ENCODE data around the gene KIF25. TPM values are rescaled to one million over a fixed set of nuclear protein-coding genes. Genes with fewer than 3 reads are reported as not detected.
"Not testable (repeated sequence)": the region's sequence is repeated elsewhere in the genome, so short reads cannot be mapped to it uniquely, and the experiment has no call there.

Gene KIF25
- total RNA-seq, 1 experiment from 2014 or later = not detected

DNA sequence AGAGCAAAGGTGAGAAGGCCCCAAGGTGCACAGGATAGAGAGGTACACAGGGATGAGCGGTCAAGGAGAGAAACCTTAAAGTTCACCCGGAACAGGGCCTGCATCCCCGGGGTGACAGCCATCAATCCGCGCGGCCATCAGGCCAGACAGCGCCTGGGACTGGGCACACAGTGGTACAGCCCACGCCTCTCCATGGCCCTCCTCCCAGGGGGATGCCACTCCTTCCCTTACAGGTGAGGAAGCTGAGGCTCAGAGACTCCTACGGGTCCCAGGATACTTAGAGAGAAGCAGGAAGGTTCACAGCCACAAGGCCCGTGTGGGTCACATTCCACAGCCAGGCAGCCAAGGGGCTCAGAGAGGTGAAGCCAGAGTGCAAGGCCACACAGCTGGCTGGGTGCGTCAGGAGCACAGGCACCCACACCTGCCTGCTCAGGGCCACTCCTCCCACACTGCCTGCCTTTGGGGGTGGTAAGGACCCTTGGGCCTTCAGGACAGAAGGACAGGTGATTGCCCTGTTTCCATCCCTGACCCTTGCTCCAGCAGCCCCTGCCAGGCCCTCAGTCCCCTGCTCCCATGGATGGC is 66.8 kb downstream of the KIF25 start:
- no peaks in the 10 kb centered on the region for H3K36me3 ChIP-seq
- no peaks in the 10 kb centered on the region for H3K9me3 ChIP-seq (replicated peaks)
- no peak overlapping the region for H3K27ac ChIP-seq
- peaks cover 2% of the 10 kb centered on the region; the same call in 1 of the 2 replicates for H3K27me3 ChIP-seq (replicated peaks)
- DNase-seq (ENCODE audit: low read depth in 1 of 2, low spot score in 2 of 2) = no peak
- no peaks in the 10 kb centered on the region for H3K4me1 ChIP-seq (replicated peaks)
- H3K4me3 ChIP-seq = no peak overlapping the region

GRCh38 chr6:168067081-168067759 is 69.7 kb downstream of the KIF25 start:
- Histone ChIP-seq H3K27ac (no peak overlapping the region), H3K27me3 (replicated peaks) (peaks cover 2% of the 10 kb centered on the region), H3K4me1 (replicated peaks) (no peaks in the 10 kb centered on the region), H3K36me3 (no peaks in the 10 kb centered on the region), H3K9me3 (replicated peaks) (no peaks in the 10 kb centered on the region), H3K4me3 (no peak overlapping the region)
- DNase-seq (ENCODE audit: low read depth in 1 of 2, low spot score in 2 of 2) = no peak

DNA sequence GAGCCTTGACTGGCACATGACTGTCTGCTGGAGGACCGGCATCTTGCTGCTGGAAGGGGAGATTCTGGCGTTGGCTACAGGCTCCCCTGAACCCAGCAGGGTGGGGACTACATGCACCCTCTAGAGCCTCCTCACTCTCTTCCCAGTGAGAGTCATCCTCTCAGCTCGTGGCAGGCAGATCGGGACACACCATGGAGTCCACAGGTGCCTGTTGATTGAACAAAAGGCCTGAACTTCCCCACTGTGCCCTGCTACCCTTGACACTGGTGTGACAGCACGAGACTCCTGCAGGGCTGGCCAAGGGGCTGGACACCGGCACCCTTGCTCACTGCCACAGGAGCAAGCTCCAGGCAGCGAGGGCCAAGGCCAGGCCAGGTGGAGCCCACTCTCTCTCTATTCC is 73.3 kb downstream of the KIF25 start:
- H3K9me3 ChIP-seq (replicated peaks) = no peaks in the 10 kb centered on the region

DNA sequence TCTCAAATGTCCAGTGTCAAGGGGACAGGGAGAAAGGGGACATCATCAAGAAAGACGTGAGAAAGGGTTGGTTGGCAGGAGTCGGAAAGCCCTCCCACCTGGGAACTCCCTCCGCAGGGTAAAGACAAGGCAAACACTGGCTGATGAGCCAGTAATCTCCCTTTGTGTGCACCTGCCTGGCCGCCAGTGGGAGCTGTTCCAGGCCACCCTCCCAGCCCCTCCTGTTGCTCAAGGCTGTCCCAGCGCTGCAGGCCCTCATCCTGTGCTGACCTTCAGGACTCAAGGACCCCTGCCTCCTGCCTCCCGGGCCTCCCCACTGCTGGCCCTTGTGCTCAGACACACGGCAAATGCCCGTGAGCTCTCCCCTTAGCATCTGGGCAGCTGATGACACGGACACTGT is 74.1 kb downstream of the KIF25 start:
- Histone ChIP-seq H3K36me3 (no peaks in the 10 kb centered on the region), H3K4me1 (replicated peaks) (no peaks in the 10 kb centered on the region), H3K4me3 (no peak overlapping the region), H3K27ac (no peak overlapping the region), H3K9me3 (replicated peaks) (no peaks in the 10 kb centered on the region), H3K27me3 (replicated peaks) (peaks cover 2% of the 10 kb centered on the region)
- DNase-seq (ENCODE audit: low read depth in 1 of 2, low spot score in 2 of 2) = no peak

More for the DNA sequence above, 73.3 kb downstream of the KIF25 start:
- peaks cover 2% of the 10 kb centered on the region for H3K27me3 ChIP-seq (replicated peaks)
- H3K4me1 ChIP-seq (replicated peaks) = no peaks in the 10 kb centered on the region
- no peak for DNase-seq (ENCODE audit: low read depth in 1 of 2, low spot score in 2 of 2)
- no peak overlapping the region for H3K27ac ChIP-seq
- no peaks in the 10 kb centered on the region for H3K36me3 ChIP-seq
- H3K4me3 ChIP-seq = no peak overlapping the region

DNA sequence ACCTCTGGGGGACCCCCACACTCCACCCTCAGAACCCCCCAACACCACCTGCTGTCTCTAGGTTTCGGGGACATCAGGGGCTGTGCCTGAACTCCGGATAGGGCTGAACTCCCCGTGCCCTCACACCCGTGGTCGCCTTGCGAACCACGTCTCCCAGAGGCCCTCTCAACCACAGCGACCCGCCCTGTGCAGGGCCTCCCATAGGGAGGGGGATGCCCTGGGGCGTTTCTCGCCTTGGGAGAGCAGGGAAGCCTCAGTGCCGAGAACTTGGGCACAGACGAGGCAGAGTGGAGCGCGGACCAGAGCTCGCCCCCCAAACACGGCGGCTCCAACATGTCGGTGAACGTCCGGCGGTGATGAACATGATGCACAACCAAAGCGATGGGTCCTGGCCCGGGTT is 74.8 kb downstream of the KIF25 start:
- H3K9me3 ChIP-seq (replicated peaks) = no peaks in the 10 kb centered on the region

GRCh38 chr6:168072730-168073129 is 75.3 kb downstream of the KIF25 start:
- Histone ChIP-seq H3K4me3 (no peak overlapping the region), H3K27me3 (replicated peaks) (peaks cover 2% of the 10 kb centered on the region), H3K9me3 (replicated peaks) (no peaks in the 10 kb centered on the region), H3K4me1 (replicated peaks) (no peaks in the 10 kb centered on the region), H3K36me3 (no peaks in the 10 kb centered on the region), H3K27ac (no peak overlapping the region)
- DNase-seq (ENCODE audit: low read depth in 1 of 2, low spot score in 2 of 2) = no peak

More for the DNA sequence above, 74.8 kb downstream of the KIF25 start:
- Histone ChIP-seq H3K27ac (no peak overlapping the region), H3K27me3 (replicated peaks) (peaks cover 2% of the 10 kb centered on the region), H3K4me3 (no peak overlapping the region), H3K4me1 (replicated peaks) (no peaks in the 10 kb centered on the region), H3K36me3 (no peaks in the 10 kb centered on the region)
- DNase-seq (ENCODE audit: low read depth in 1 of 2, low spot score in 2 of 2) = no peak

GRCh38 chr6:168073937-168074730 is 76.7 kb downstream of the KIF25 start:
- no peaks in the 10 kb centered on the region for H3K36me3 ChIP-seq
- peaks cover 2% of the 10 kb centered on the region for H3K27me3 ChIP-seq (replicated peaks)
- H3K4me1 ChIP-seq (replicated peaks) = peaks cover 4% of the 10 kb centered on the region; the same call in 1 of the 2 replicates
- DNase-seq (ENCODE audit: low read depth in 1 of 2, low spot score in 2 of 2) = no peak
- H3K4me3 ChIP-seq = no peak overlapping the region
- no peak overlapping the region for H3K27ac ChIP-seq
- no peaks in the 10 kb centered on the region for H3K9me3 ChIP-seq (replicated peaks)

DNA sequence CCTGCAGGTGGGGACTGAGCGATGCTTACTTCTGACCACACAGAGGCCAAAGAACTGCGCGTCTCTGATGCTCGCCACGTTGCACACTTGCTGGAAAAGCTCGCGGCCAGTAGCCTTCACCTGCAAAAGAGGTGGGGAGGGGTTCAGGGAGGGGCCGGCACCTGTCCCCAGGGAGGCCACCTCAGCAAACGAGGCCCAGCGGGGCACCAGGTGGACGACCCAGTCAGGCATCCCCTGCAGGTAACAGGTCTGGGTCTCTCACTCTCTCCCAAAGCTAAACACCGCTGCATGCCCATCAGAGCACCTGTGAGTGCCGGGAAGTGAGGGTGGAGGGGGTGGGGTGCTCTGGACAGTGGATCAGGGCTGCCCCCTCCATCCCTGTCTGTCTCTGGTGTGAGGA is 77.7 kb downstream of the KIF25 start:
- Histone ChIP-seq H3K4me1 (replicated peaks) (peaks cover 4% of the 10 kb centered on the region; the same call in 1 of the 2 replicates), H3K9me3 (replicated peaks) (no peaks in the 10 kb centered on the region), H3K27ac (no peak overlapping the region), H3K36me3 (no peaks in the 10 kb centered on the region), H3K4me3 (no peak overlapping the region), H3K27me3 (replicated peaks) (no peaks in the 10 kb centered on the region; the same call in 1 of the 2 replicates)
- DNase-seq (ENCODE audit: low read depth in 1 of 2, low spot score in 2 of 2) = no peak

DNA sequence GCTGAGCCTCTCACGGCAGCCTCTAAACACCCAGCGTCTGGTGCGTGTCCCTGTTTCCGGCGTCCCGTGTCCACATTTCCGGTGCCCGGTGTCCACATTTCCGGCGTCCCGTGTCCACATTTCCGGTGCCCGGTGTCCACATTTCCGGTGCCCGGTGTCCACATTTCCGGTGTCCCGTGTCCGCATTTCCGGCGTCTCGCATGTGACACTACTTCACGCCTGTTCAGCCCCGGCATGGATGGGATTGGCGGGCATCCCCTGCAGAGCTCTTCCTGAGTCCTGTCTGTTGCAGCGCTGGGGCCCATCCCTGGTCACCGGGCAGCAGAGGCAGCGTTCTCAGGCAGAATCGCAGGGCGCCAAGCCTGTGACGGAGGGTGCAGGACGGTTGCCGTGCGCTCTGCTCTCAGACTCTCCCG is 78.3 kb downstream of the KIF25 start:
- Histone ChIP-seq H3K4me3 (no peak overlapping the region), H3K9me3 (replicated peaks) (no peaks in the 10 kb centered on the region), H3K4me1 (replicated peaks) (peaks cover 4% of the 10 kb centered on the region; the same call in 1 of the 2 replicates), H3K27ac (no peak overlapping the region), H3K36me3 (no peaks in the 10 kb centered on the region), H3K27me3 (replicated peaks) (no peaks in the 10 kb centered on the region; the same call in 1 of the 2 replicates)
- DNase-seq (ENCODE audit: low read depth in 1 of 2, low spot score in 2 of 2) = no peak

DNA sequence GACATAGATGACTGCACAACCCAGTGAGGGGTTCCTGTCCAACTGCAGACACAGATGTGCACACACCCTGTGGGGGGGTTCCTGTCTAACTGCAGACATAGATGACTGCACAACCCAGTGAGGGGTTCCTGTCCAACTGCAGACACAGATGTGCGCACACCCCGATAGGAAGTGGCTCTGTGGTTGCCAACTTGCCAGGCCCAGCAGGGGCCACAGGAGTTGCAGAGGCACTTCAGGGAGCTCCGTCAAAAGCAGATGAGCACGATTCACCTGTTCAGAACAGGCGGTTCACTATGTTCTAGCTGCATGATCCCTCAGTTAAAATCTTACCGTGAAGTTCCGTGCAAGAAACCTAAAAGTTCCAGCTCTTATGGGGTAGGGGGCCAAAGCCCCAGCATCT is 79.9 kb downstream of the KIF25 start:
- not testable (repeated sequence) for H3K9me3 ChIP-seq (replicated peaks); H3K4me3 ChIP-seq; H3K27ac ChIP-seq; H3K27me3 ChIP-seq (replicated peaks); DNase-seq (ENCODE audit: low read depth in 1 of 2, low spot score in 2 of 2); H3K4me1 ChIP-seq (replicated peaks); H3K36me3 ChIP-seq

DNA sequence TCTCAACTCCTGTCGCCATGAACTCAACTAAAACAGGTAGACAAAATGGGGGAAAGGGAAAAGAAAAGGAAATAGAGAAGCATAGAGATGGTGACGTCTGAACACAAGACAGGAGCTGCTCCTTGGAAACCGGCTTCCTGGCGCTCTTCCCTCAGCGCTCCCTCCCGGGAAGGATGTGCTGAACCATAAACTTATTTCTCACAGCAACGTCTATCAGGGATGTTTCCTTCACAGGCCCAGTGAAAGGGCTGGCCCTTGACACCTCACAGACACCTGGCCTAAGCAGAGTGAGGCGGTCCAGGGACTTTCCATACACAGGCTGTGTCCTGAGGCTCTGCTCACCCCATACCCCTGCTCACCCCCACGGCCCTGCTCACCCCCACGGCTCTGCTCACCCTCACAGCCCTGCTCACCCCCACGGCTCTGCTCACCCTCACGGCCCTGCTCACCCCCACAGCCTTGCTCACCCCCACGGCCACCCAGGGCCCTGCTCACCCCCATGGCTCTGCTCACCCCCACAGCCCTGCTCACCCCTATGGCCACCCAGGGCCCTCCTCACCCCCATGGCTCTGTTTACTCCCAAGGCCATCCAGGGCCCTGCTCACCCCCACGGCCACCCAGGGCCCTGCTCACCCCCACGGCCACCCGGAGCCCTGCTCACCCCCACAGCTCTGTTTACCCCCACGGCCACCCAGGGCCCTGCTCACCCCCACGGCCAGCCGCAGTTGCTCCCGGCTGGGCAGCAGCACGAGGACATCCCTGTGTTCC is 80.9 kb downstream of the KIF25 start:
- no peaks in the 10 kb centered on the region for H3K27me3 ChIP-seq (replicated peaks)
- no peaks in the 10 kb centered on the region for H3K9me3 ChIP-seq (replicated peaks)
- DNase-seq (ENCODE audit: low read depth in 1 of 2, low spot score in 2 of 2) = no peak
- peaks cover 4% of the 10 kb centered on the region; the same call in 1 of the 2 replicates for H3K4me1 ChIP-seq (replicated peaks)
- no peak overlapping the region for H3K4me3 ChIP-seq
- H3K36me3 ChIP-seq = no peaks in the 10 kb centered on the region
- H3K27ac ChIP-seq = no peak overlapping the region

GRCh38 chr6:168078943-168079405 is 81.5 kb downstream of the KIF25 start, which contains the start of gene FRMD1:
FRMD1 (minus strand) TSS chr6:168079212; CDS start chr6:168079094, 118 bp downstream.
- peaks cover 4% of the 10 kb centered on the region; the same call in 1 of the 2 replicates for H3K4me1 ChIP-seq (replicated peaks)

GRCh38 chr6:168080393-168081077 is 83.1 kb downstream of the KIF25 start:
- no peak for DNase-seq (ENCODE audit: low read depth in 1 of 2, low spot score in 2 of 2)
- Histone ChIP-seq H3K27ac (no peak overlapping the region), H3K4me1 (replicated peaks) (peaks cover 4% of the 10 kb centered on the region; the same call in 1 of the 2 replicates), H3K9me3 (replicated peaks) (no peaks in the 10 kb centered on the region), H3K27me3 (replicated peaks) (no peaks in the 10 kb centered on the region), H3K4me3 (no peak overlapping the region), H3K36me3 (no peaks in the 10 kb centered on the region)

More at GRCh38 chr6:168078943-168079405, 81.5 kb downstream of the KIF25 start, which contains the start of gene FRMD1:
- no peak within 1 kb of the TSS for H3K27ac ChIP-seq
- H3K9me3 ChIP-seq (replicated peaks) = no peaks in the 10 kb centered on the region
- no peak for DNase-seq (ENCODE audit: low read depth in 1 of 2, low spot score in 2 of 2)
- no peaks in the 10 kb centered on the region for H3K36me3 ChIP-seq
- no peaks in the 10 kb centered on the region for H3K27me3 ChIP-seq (replicated peaks)
- H3K4me3 ChIP-seq = no peak within 1 kb of the TSS

Measured in SJSA1 (cell line).